Peyer's patch (tissue), 4 donors: ENCODE measurements around the gene IQGAP2. TPM values are rescaled to one million over a fixed set of nuclear protein-coding genes. Genes with fewer than 3 reads are reported as not detected.

Experiments used
- DNase-seq, 3 donors: peaks; one replicate each; pipeline ENCODE4 v3.0.0-alpha.2; 2017 to 2019
- H3K27ac ChIP-seq, 4 donors: fragments of 200-600 bp; sonication (generic); one replicate each; pipeline ENCODE4 v1.5.1; 2016 to 2019
- H3K27me3 ChIP-seq, 2 donors: fragments of 200-600 bp; sonication (generic); one replicate each; pipeline ENCODE4 v1.5.1; 2019
- H3K36me3 ChIP-seq, 3 donors: fragments of 200-600 bp; sonication (generic); one replicate each; pipeline ENCODE4 v1.5.1; 2016 to 2019
- H3K4me1 ChIP-seq, 4 donors: fragments of 200-600 bp; sonication (generic); one replicate each; pipeline ENCODE4 v1.5.1; 2016 to 2019
- H3K4me3 ChIP-seq, 4 donors: fragments of 200-600 bp; sonication (generic); 1 replicate in 3 of 4; 2 replicates in 1 of 4; pipeline ENCODE4 v1.5.1; 2016 to 2019; ENCODE audit warnings: mild to moderate bottlenecking in 1 of 4
- H3K9me3 ChIP-seq, 4 donors: fragments of 200-600 bp; sonication (generic); one replicate each; pipeline ENCODE4 v1.5.1; 2016 to 2019; ENCODE audit warnings: mild to moderate bottlenecking in 1 of 4
- POLR2A ChIP-seq, 2 donors: fragments of 450-650 bp; IDR thresholded peaks; one replicate each; pipeline ENCODE4 v1.5.1; 2017; ENCODE audit warnings: antibody characterized with exemption in 2 of 2, mild to moderate bottlenecking in 2 of 2, moderate library complexity in 2 of 2
- total RNA-seq, 4 donors: library from RNA; depleted of rRNA; stranded (reverse); fragments of >200 nt; gene quantifications; one replicate each; pipeline ENCODE4 v1.1.0, GENCODE V29; 2016
- TF ChIP-seq, protein P1 (sequence below), 6 experiments: fragments of 450-650 bp in 4 of 6; fragments of 200-600 bp in 2 of 6; sonication (generic) in 1 of 6; IDR thresholded peaks; one replicate each; pipeline ENCODE4 v1.5.1; 2017 to 2019; ENCODE audit warnings: antibody characterized with exemption in 6 of 6, mild to moderate bottlenecking in 3 of 6, moderate library complexity in 1 of 6

Gene IQGAP2
- total RNA-seq, 4 donors from 2014 or later = 58.6 to 110 (median 84.7) TPM

DNA sequence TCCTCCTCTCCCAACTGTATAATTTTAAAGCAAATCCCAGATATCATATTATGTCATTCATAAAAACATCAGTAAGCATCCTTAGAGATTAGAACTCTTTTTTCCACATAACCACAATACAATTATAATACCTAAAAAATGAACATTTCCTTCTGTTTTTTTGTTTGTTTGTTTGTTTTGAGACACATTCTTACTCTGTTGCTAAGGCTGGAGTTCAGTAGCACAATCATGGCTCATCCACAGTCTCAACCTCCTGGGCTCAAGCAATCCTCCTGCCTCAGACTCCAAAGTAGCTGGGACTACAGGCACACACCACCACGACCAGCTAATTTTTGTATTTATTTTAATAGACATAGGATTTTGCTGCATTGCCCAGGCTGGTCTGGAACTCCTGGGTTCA is 320.8 kb downstream of the IQGAP2 start:
- H3K27ac ChIP-seq = peak overlapping the region in 1 of 4 donors; percentile 8
- H3K36me3 ChIP-seq = no peaks in the 10 kb centered on the region
- TF ChIP-seq POLR2A (IDR thresholded peaks at IDR 0.05) = no peak
- TF ChIP-seq, protein P1, sequence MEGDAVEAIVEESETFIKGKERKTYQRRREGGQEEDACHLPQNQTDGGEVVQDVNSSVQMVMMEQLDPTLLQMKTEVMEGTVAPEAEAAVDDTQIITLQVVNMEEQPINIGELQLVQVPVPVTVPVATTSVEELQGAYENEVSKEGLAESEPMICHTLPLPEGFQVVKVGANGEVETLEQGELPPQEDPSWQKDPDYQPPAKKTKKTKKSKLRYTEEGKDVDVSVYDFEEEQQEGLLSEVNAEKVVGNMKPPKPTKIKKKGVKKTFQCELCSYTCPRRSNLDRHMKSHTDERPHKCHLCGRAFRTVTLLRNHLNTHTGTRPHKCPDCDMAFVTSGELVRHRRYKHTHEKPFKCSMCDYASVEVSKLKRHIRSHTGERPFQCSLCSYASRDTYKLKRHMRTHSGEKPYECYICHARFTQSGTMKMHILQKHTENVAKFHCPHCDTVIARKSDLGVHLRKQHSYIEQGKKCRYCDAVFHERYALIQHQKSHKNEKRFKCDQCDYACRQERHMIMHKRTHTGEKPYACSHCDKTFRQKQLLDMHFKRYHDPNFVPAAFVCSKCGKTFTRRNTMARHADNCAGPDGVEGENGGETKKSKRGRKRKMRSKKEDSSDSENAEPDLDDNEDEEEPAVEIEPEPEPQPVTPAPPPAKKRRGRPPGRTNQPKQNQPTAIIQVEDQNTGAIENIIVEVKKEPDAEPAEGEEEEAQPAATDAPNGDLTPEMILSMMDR (IDR thresholded peaks at IDR 0.05) = no peak

DNA sequence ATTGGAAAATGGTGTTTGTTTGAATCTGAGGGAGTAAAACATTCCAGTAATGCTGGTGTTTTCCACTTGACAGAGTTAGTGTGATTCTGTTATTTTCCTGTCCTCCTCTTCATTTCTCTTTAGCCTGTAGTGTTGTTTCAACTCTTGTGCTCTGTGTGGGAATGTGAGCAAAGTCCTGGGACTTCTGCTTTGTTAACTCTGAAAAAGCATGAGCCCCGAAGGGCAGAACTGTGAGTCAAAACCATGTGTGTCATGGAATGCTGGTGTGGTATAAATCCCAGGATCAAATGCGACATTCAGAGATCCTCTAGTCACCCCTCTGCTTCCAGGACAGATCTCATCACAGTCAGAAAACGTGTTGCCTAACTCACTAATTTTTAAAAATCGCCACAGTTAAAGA is 321.8 kb downstream of the IQGAP2 start:
- Histone ChIP-seq H3K4me1 (peaks cover 0 to 3% (median 0%) of the 10 kb centered on the region in 4 donors), H3K36me3 (no peaks in the 10 kb centered on the region), H3K27ac (peak overlapping the region in 1 of 4 donors; percentile 17), H3K9me3 (peaks cover 0 to 12% (median 0%) of the 10 kb centered on the region in 4 donors), H3K27me3 (no peaks in the 10 kb centered on the region), H3K4me3 (no peak overlapping the region)
- DNase-seq = no peak
- TF ChIP-seq, protein P1 (IDR thresholded peaks at IDR 0.05) = no peak
- no peak for TF ChIP-seq POLR2A (IDR thresholded peaks at IDR 0.05)

More for the DNA sequence above, 320.8 kb downstream of the IQGAP2 start:
- DNase-seq = no peak
- Histone ChIP-seq H3K4me1 (peaks cover 0 to 3% (median 0%) of the 10 kb centered on the region in 4 donors), H3K4me3 (no peak overlapping the region), H3K27me3 (no peaks in the 10 kb centered on the region), H3K9me3 (peaks cover 0 to 2% (median 0%) of the 10 kb centered on the region in 4 donors)

DNA sequence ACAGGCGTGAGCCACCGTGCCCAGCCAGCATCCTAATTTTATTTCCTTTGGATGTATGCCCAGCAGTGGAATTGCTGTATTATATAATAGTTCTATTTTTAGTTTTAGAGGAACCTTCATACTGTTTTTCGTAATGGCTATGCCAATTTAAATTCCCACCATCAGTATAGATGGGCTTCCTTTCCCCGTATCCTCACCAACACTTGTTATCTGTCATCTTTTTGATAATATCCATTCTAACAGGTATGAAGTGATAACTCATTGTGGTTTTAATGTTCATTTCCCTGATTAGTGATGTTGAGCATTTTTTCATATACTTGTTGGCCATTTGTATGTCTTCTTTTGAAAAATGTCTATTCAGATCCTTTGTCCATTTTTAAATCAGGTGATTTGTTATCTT is 325.9 kb downstream of the IQGAP2 start:
- TF ChIP-seq POLR2A (IDR thresholded peaks at IDR 0.05) = no peak
- TF ChIP-seq, protein P1 (IDR thresholded peaks at IDR 0.05) = no peak
- H3K9me3 ChIP-seq = peaks cover 0 to 19% (median 0%) of the 10 kb centered on the region in 4 donors
- H3K27me3 ChIP-seq = no peaks in the 10 kb centered on the region
- no peaks in the 10 kb centered on the region for H3K36me3 ChIP-seq
- H3K4me3 ChIP-seq = no peak overlapping the region
- DNase-seq = no peak
- peaks cover 0 to under 1% (median 0%) of the 10 kb centered on the region in 4 donors for H3K4me1 ChIP-seq
- no peak overlapping the region for H3K27ac ChIP-seq

DNA sequence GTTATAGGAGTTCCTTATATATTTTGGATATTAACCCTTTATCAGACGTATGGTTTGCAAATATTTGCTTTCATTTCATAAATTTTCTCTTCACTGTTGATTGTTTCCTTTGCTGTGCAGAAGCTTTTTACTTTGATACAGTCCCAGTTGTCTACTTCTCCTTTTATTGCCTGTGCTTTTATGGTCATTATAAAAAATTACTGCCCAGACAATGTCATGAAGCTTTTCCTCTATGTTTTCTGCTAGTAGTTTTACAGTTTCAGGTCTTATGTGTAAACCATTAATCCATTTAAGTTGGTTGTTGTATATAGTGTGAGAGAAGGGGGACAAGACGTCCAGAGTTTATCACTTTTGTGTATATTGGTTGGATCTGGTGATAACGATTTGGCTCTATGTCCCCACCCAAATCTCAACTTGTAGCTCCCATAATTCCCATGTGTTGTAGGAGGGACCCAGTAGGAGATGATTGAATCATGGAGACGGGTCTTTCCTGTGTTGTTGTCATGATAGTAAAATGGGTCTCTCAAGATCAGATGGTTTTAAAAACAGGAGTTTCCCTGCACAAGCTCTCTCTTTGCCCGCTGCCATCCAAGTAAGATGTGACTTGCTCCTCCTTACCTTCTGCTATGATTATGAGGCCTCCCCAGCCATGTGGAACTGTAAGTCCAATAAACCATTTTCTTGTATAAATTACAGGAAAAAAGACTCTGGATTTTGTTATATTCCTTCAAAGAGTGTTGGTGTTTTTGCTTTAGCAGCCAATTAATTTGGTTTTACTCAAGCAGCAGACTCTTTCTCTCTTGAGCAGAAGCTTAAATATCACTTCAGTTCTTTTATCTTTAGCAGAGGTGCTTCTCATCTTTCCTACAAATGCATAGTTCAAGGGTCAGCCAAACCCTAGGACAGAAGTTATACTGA is 326.5 kb downstream of the IQGAP2 start:
- Histone ChIP-seq H3K27me3 (no peaks in the 10 kb centered on the region), H3K4me1 (no peaks in the 10 kb centered on the region), H3K36me3 (no peaks in the 10 kb centered on the region), H3K4me3 (no peak overlapping the region), H3K9me3 (peaks cover 0 to 19% (median 0%) of the 10 kb centered on the region in 4 donors), H3K27ac (no peak overlapping the region)
- TF ChIP-seq, protein P1 (IDR thresholded peaks at IDR 0.05) = no peak
- no peak for TF ChIP-seq POLR2A (IDR thresholded peaks at IDR 0.05)
- DNase-seq = no peak

DNA sequence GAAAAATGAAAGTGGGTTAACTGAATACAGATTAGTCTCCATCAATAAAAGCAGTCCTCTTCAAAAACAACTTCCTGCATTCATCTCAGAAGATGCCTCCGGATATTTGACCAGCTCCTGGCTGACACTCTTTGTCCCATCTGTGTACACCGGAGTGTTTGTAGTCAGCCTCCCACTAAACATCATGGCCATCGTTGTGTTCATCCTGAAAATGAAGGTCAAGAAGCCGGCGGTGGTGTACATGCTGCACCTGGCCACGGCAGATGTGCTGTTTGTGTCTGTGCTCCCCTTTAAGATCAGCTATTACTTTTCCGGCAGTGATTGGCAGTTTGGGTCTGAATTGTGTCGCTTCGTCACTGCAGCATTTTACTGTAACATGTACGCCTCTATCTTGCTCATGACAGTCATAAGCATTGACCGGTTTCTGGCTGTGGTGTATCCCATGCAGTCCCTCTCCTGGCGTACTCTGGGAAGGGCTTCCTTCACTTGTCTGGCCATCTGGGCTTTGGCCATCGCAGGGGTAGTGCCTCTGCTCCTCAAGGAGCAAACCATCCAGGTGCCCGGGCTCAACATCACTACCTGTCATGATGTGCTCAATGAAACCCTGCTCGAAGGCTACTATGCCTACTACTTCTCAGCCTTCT is 329.4 kb downstream of the IQGAP2 start:
- Histone ChIP-seq H3K9me3 (peaks cover 0 to 19% (median 0%) of the 10 kb centered on the region in 4 donors), H3K36me3 (no peaks in the 10 kb centered on the region), H3K4me3 (peak overlapping the region in 2 of 4 donors; percentile 10 to 11), H3K27me3 (no peaks in the 10 kb centered on the region), H3K4me1 (no peaks in the 10 kb centered on the region), H3K27ac (peak overlapping the region; percentile 41 to 73 (median 69))
- no peak for DNase-seq
- TF ChIP-seq, protein P1 (IDR thresholded peaks at IDR 0.05) = no peak
- TF ChIP-seq POLR2A (IDR thresholded peaks at IDR 0.05) = no peak
